Measurements from ENCODE around the gene HSPA12A.
"Not testable (repeated sequence)": the region's sequence is repeated elsewhere in the genome, so short reads cannot be mapped to it uniquely, and the experiment has no call there.

The HSPA12A gene

DNA sequence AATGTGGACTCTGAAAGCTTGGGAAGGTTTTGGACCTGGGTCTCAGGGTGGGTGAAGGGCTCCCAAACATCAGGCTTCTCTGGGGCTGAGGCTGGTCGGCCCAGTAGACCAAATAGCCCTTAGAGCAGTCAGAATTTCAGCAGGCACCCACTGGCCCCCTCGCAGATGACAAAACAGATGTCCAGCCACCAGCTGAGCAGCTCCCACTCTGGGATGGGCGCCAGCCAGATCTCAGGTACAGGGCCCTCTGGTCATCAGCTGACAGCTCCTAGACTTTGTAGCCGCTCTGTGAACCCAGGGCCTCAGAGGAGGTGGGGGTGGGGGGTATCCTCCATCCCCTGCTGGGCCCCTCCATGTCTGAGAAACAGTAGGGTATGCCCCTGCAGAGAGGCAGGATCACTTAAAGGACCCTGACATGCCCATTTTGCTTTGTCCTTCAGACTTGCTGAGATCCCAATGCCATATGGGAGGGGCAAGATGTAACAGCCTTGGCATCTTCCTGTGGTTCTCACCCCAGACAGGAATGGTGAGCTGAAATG lies 26.5 kb downstream of the HSPA12A start:
- DNase-seq: no peak

DNA sequence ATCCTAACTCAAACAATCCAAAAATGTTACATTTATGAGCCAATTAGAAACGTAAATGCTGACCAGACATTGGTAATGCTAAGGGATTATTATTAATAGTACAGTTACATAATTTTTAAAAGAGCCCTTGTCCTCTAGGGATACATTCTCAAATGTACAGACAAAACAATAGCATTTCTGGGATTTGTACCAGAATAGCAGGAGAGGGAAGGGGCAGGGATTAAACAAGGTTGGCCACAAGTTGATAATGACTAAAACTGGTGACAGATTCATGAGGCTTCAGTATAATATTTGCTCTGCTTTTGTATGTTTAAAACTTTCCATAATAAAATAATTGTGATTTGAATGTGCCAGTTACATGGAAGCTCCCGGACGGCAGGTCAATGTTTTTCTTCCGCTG lies 27.0 kb downstream of the HSPA12A start:
- no peak for DNase-seq

DNA sequence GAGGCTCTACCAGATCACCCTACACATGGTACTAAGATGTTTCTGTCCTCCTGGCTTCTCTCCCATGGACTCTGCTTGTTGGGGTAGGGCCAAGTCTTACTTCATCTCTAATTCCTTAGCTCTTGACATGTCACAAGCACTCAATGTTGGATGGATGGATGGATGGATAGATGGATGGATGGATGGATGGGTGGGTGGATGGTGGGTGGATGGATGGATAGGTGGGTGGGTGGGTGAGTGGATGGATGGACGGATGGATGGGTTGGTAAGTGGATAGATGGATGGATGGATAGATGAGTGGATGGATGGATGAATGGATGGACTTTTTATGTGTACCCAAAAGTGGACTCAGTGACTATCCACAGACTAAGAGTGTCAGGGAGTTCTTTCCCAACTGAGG lies 28.5 kb downstream of the HSPA12A start:
- DNase-seq: no peak

DNA sequence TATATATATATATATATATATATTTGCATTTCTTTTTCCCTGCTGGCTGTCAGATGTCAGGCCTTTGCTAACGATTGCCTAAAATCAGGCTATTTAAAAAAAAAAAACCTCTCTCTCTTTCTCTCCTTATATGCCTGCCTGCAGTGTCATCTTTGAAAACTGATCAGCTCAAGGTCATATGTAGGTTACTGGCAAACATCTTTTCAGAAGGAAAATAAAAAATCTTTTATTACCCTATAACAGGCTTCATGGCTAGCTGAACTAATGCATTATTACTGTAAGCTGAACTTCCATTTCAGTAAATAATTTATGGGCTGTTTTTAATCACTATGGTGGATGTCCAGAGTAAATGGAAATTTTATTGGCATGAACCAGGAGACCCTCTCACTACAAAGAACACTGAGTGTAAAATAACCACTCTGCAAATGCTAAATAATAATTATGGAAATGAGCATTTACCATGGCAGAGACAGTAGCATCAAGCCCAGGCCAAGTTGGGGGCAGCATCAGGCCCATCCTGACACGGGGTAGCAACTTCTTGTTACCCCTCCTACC lies 29.3 kb downstream of the HSPA12A start:
- no peak for DNase-seq

DNA sequence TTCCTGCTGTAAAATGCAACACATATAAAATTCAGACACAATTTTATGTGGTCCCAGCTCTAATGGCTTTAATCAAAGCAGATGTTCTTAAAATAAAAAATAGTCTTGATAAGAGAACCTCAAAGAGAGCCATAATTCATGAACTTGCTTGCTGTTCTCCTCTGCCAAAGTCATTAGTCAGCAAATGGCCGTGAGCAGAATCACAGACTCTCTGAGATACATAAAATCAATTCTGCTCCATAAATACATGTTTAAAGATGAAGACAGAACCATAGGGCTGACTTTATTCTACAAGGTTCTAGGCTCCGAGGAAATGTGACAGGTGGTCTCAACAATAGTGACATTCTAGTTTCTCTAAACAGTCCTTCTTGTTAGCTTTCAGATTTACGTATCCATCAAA lies 29.8 kb downstream of the HSPA12A start:
- DNase-seq: no peak

DNA sequence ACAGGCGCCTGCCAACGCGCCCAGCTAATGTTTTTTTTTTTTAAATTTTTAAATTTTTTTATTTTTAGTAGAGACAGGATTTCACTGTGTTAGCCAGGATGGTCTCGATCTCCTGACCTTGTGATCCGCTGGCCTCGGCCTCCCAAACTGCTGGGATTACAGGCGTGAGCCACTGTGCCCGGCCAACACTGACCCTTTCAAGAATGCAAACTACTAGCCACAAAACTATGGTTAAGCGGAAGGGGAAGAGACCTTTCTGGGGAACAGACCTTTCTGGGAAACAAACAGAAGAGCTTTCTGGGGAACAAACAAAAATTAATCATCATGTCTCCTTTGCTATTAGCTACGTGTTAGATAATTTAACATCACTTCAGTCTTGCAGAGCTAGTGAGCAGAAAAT lies 30.6 kb downstream of the HSPA12A start:
- not testable (repeated sequence) for DNase-seq

DNA sequence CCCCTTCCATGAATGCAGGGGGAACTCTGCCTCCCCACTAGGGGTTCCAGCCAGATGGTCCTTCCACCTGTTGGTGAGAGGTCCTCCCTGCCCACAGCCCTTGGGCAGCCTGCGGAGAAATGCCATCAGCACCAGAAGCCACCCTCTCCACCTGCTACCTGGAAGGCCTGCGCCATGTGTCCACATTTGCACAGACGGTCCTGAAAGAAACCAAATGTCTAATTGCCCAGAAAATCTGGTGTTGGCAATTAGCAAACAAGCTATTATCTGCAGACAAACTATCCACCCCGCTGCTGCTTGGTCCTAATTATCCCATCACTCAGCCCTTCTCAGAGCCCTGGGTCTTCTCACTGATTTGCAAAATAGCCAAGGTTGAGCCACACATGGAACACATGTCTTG lies 32.3 kb downstream of the HSPA12A start:
- DNase-seq: no peak

DNA sequence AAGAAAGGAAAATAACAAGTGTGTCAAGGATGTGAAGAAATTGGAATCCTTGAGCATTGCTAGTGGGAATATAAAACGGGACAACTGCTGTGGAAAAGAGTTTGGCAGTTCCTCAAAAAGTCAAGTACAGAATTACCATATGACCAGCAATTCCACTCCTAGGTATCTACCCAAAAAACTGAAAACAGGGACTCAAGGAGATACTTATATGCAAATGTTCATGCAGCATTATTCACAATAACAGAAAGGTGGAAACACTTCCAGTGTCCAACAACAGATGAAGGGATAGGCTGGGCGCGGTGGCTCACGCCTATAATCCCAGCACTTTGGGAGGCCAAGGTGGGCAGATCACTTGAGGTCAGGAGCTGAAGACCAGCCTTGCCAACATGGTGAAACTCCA lies 33.5 kb downstream of the HSPA12A start:
- no peak for DNase-seq

DNA sequence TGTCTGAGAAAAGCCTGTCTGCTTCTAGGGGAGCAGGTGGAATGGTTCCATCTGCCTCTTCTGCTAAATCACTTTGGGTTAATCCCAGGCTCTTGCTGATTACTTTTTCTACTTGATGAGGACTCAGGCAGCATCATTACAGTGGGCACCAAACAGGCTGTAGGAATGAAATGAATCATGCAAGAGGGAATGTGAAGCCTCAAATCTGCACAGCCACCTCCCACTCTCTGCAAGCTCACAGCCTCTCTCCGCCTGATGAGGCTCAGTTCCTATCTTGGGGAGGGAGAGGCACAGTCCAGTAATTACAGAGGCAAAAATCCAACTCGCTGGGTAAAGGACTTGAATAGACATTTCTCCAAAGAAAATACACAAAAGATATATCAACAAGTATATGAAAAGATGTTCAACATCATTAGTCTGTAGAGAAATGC lies 34.0 kb downstream of the HSPA12A start:
- DNase-seq: no peak

DNA sequence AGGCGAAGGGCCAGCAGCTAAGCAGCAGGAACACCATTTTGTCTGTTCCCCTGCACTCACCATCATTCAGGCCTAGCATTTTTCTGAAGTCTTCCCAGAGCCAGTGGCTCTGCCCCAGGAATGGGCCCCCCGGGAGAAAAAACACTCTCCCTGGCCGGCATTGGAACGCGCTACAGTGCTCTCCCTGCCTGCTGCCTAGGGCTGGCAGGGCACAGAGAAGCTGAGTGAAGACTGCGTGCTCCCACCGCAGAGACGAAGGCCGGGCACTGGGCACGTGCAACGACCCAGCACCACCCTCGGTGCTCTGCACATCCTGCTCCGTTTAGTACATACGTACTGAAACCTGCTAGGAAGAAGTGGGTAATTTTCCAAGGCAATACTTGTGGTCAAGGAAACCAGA lies 34.4 kb downstream of the HSPA12A start:
- no peak for DNase-seq

DNA sequence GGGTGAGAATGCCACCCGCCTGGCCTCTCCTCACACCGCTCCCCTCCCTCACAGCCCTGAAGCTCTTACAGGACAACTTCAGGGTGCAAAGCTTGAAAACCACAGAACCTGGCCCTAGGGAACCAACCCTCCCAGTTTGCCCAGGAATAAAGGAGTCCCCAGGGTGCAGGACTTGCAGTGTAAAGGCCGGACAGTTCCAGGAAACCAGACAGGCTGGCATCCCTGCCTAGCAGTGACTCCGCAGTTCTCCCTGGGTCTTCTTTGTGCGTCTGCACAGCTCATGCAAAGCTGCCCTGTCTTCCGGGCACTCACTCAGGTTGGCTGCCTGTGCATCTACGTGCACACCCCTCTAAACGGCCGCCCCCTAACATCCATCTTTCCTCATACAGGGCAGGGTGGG lies 36.1 kb downstream of the HSPA12A start:
- DNase-seq: no peak

DNA sequence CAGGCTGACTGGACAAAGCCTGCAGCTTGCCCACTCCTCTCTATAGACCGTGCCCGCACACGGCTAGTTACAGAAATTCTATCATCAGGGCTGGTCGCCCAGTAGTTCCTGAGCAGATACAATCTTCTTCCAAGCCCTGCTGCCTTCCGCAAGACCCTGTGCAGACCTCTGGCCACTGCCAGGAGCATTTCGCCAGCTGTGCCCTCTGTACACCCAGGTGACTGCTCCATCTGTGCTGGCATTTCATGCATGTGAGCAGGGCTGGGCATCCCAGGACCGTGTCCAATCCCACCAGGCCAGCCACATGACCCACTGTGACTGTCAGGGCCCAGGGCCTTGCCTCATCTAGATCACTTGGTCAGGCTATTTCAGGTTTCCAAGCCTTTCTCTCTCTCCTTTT lies 36.9 kb downstream of the HSPA12A start:
- DNase-seq: no peak

DNA sequence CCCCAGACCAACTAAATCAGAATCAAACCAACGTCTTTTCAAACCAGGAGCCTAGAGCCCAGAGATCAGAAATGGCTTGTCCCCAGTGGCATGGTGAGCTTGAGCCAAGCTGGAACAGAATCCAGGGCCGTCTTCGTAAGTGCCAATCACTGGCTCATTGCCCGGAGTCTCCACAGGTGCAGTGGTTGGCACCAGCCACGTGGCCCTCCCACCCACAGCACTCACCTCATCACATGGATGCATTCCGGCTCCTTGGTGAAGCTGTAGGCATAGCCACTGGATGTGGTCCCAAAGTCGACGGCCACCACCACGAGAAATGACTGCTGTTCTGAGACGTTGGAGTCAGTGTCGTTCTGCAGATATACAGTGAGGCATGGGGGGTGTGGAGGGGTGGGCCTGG lies 37.4 kb downstream of the HSPA12A start:
- no peak for DNase-seq

DNA sequence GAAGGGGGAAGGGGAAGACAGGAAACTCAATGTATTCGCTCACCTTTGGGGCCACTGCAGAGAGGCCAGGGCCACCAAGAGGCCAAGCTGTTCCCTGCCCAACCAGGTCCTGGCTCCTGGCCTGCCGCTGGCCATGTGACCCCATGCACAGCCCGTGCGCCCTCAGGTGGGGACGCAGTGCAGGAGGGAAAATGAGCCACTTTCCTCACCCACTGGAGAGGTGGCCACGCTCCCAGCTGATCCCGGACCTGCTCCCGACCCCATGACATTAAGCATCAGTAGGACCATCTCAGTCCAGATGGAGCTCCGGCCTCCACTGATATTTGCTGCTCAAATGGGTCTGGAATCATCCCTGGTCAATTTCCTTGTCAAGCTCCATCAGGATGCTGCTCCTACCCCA lies 40.2 kb downstream of the HSPA12A start:
- no peak for DNase-seq

DNA sequence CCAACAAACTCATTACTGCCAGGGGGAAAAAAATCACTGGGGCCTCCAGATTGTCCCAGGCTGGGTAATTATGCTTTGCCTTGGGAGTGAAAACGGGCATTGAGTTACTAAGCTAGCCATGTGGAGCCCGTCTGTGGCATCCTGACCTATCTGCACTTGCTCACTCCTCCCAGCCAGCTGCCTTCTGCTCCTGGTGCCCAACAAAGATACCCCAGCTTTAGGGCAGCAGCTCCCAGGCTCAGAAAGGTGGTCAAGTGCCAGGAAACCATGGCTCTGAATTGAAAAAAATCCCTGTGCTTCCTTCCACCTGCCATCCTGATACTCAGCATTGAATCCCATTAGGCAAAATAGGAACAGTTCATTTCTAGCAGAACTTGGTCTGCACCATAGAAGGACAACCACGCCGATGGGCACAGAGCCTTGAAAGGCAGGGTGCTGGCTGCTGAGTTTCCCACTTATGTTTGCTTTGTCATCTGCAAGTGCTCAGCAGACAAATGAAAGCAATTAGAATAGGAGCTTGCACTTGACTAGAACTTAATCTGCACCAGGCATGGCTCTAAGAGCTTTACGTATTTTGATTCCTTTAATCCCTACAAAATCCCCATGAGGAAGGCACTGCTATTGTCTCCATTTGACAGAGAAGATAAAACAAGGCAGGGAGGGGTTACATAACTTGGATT lies 42.8 kb downstream of the HSPA12A start:
- DNase-seq: no peak

DNA sequence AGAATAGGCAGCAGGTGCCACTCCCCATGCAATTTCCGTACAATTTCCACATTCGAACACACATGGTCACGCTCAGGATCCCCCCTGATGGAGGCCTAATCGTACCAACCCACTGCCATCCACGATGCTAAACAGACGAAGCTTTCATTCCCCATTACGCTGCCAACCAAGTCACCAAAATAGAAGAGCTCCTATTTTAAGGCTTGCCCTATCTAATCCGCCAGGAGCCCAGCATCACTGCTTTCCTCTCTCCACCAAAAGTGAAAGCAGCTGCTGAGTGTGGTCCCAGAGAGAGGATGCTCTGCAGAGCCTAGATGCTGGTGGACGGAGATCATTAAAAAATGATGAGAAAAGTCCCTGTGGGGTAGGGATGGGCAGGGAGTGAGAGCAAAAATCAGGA lies 43.3 kb downstream of the HSPA12A start:
- DNase-seq: no peak

DNA sequence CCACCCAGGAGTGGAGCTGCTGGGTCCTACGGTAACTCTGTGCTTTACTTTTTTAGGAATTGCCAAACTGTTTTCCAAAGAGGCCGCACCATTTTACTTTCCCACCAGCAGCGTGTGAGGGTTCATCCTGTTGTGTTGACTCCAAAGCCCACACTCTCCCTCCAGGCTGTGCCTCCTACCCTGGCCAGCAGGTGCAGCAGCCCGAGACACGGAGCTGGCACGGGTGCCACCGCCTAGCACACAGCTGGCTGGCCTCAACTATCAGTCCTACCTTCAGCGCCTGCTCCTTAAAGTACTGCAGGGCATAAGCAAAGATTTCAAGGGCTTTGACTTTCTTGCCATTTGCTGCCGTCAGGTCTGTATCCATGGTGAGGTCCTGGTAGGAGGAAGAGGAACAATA lies 44.0 kb downstream of the HSPA12A start:
- no peak for DNase-seq

DNA sequence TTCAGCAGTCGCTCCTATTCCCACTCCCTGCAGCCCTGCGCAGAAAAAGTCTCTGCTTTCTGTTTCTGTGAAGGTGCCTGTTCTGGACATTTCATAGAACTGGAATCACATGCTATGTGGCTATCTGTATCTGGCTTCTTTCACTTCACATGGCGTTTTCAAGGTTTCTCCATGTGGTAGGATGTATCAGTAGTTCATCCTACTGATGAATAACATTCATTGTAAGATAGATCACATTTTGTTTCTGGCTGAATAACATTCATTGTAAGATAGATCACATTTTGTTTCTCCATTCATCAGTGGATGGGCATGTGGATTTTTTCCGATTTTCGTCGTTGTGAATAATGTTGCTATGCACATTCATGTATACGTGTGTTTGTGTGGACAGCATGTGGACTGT lies 44.5 kb downstream of the HSPA12A start:
- DNase-seq: no peak

DNA sequence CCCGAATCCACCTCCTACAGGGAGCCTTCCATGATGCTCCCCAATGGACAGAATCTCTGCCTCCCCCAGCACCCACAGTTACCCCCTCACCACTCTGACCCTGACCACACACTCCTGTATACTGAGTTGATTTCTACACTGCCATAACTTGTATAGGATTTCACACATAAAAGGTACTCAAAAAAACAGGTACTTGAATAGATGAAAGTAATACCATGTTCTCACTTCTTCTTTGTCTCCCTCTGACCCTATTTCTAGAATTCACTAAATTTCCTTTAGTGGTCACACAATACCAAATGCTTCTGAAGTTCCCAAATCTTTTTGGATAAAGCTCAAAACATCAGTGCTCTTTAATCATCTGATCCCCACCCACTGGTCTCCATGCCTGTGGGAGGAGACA lies 45.4 kb downstream of the HSPA12A start:
- DNase-seq: no peak

DNA sequence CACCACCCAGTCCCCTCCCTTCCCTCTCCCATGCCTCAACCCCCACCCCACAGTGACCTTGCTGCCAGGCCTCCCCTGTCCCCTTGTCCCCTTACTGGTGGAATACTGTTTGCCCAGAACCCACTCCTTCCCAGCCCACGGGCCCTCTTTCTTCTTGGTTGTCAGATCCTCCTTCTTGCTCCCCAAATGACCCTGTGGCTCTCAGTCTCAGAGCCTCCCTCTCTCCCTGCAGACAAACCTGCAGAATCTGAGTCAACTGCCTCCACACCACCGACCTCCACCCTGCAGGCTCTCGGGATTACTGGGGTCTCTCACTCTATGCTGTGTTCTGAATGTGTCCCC lies 47.5 kb downstream of the HSPA12A start:
- DNase-seq: no peak

DNA sequence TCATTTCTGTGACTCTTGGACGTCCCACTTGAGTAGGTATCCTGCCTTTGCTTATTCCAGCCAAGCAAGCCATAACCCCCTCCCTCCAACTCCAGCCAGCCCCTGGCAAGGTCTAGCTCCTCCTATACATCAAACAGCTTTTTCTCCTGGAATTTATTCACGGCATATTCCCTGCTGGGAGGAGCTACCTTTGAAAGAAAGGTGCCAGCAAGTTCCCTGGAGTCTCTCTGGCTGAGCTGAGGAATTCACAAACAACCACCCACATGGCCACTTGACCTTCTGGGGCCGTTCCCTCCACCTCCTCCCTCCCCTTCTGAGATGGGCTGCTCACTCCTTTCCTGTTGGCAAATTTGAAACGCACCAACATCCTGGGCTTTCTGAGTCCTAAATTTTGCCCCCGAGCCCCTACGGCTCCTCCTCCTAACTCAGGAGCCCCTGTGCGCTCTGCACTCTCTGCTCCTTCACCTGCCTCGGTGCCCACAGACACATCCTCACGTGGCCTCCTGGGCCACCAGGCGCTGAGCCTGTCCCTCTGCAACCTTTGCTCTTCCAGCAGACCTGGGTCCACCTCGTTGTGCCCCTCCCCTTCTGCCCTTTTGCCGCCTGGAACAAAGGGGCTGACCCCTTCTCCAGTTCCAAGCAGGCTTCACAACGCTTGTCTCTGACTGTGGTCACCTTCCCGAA lies 48.0 kb downstream of the HSPA12A start:
- DNase-seq: no peak

DNA sequence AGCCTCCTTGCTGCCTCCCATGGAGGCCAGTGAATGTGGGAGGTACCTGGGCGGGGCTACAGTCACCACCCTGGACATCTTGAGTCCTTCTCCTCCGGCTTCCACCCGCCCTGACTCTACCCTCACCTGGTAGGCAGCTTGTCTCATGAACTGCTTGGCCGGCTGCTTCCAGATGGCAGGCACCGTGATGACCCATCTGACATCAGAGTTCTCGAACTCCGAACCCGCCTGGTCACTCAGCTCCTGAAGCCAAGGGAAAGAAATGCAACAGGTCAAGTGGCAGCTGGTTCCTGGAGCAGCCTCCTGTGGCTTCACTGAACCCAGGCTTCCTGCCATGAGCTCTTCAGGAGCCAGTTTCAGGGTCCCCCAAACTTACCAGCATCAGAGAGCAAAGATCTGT lies 50.1 kb downstream of the HSPA12A start:
- no peak for DNase-seq

DNA sequence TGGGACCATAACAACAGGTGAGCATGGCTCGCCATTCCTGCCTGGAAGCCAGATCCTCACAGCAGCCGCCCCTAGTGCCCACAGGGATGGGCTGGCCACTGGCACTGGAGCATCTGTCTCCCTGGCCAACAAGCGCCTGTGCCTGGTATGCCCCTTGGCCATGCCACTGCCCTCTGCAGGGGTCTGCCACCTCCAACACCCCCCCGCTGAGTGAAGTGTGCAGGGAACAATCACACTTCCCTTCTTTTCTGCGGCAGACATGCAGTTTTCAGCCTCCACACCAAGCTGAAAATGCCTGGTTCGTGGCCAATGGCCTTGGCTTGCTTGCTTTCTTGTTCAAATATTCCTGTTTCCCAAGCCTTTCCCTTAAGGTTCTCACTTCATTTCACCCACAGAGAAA lies 50.7 kb downstream of the HSPA12A start:
- DNase-seq: no peak
